Right atrium auricular region (tissue), 2 donors: Measurements from ENCODE around the gene RUNX2. TPM values are rescaled to one million over a fixed set of nuclear protein-coding genes. Genes with fewer than 3 reads are reported as not detected.

ENCODE experiments used
- DNase-seq: peaks from one replicate; pipeline ENCODE4 v3.0.0-alpha.2; 2019; ENCODE audit warnings: low spot score
- H3K27ac ChIP-seq, 2 donors: fragments of 200-600 bp; sonication (generic); 1 replicate in 1 of 2; 2 replicates in 1 of 2; pipeline ENCODE4 v1.5.1; 2016 to 2019
- H3K27me3 ChIP-seq, 2 donors: fragments of 200-600 bp; sonication (generic); one replicate each; pipeline versions ENCODE4 v1.5.1 to v1.6.0; 2017 to 2019
- H3K36me3 ChIP-seq: fragments of 200-600 bp; sonication (generic); one replicate; pipeline ENCODE4 v1.5.1; 2016
- H3K4me1 ChIP-seq, 2 donors: fragments of 200-600 bp; sonication (generic); one replicate each; pipeline versions ENCODE4 v1.5.1 to v1.6.0; 2017 to 2019
- H3K4me3 ChIP-seq, 2 donors: fragments of 200-600 bp; sonication (generic); 1 replicate in 1 of 2; 2 replicates in 1 of 2; pipeline ENCODE4 v1.5.1; 2017 to 2019; ENCODE audit warnings: mild to moderate bottlenecking in 1 of 2, moderate library complexity in 1 of 2
- H3K9me3 ChIP-seq, 2 donors: fragments of 200-600 bp; sonication (generic); one replicate each; pipeline ENCODE4 v1.5.1; 2019
- total RNA-seq, 2 donors: library from RNA; depleted of rRNA; stranded (reverse); fragments of >200 nt; gene quantifications; one replicate each; pipeline ENCODE4 v1.1.0, GENCODE V29; 2016
- TF ChIP-seq, protein P1 (sequence below), 2 donors: fragments of 200-600 bp; sonication (generic); IDR thresholded peaks; one replicate each; pipeline ENCODE4 v1.5.1; 2019; ENCODE audit warnings: antibody characterized with exemption in 2 of 2

The RUNX2 gene
- total RNA-seq, 2 donors from 2014 or later: 0.55 to 0.85 TPM

DNA sequence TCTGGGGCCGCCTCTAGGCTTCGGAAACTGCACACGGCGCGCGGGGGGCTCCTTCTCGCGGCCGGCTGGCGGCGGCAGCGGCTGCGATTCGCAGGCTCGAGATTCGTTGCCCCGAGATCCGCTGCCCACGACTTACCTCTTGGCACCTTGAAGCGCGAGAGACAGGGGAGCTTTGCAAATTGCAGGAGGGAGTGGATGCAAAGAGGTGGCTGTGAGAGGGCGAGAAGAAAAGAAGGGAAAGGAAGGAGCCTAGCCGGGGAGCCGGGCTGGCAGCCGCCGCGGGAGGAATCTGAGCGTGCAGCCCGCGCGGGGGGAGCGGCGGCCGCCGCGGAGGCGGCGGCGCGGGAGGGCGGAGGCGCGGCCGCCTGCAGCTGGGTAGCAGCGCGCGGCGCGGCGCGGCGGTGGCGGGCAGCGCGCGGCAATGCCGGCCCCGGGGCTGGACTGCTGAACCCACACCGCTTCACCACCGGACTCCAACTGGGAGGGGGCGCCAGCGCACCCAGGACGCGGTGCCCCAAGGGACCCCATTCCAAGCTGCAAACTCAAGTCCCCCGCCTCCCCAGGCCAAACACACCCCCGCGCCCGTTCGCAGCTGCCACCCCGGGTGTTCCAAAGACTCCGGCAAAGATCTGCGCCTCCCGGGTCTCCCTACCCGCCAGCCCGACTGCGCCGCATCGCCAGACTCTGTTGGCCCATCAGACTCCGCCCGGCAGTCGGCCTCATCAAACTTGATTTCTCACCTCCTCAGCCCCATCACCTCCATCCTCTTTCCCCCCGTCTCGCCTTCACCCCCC lies 93.8 kb downstream of the RUNX2 start:
- H3K9me3 ChIP-seq: no peaks in the 10 kb centered on the region
- H3K27ac ChIP-seq: peak overlapping the region in 1 of 2 donors; percentile 48
- TF ChIP-seq, protein P1, sequence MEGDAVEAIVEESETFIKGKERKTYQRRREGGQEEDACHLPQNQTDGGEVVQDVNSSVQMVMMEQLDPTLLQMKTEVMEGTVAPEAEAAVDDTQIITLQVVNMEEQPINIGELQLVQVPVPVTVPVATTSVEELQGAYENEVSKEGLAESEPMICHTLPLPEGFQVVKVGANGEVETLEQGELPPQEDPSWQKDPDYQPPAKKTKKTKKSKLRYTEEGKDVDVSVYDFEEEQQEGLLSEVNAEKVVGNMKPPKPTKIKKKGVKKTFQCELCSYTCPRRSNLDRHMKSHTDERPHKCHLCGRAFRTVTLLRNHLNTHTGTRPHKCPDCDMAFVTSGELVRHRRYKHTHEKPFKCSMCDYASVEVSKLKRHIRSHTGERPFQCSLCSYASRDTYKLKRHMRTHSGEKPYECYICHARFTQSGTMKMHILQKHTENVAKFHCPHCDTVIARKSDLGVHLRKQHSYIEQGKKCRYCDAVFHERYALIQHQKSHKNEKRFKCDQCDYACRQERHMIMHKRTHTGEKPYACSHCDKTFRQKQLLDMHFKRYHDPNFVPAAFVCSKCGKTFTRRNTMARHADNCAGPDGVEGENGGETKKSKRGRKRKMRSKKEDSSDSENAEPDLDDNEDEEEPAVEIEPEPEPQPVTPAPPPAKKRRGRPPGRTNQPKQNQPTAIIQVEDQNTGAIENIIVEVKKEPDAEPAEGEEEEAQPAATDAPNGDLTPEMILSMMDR (IDR thresholded peaks at IDR 0.05): peak in 1 of 2 donors; percentile 49
- H3K4me3 ChIP-seq: peak overlapping the region; percentile 41 to 63
- peaks cover 0 to 47% of the 10 kb centered on the region in 2 donors for H3K4me1 ChIP-seq
- DNase-seq: no peak
- peaks cover 21 to 27% of the 10 kb centered on the region in 2 donors for H3K27me3 ChIP-seq
- no peaks in the 10 kb centered on the region for H3K36me3 ChIP-seq

DNA sequence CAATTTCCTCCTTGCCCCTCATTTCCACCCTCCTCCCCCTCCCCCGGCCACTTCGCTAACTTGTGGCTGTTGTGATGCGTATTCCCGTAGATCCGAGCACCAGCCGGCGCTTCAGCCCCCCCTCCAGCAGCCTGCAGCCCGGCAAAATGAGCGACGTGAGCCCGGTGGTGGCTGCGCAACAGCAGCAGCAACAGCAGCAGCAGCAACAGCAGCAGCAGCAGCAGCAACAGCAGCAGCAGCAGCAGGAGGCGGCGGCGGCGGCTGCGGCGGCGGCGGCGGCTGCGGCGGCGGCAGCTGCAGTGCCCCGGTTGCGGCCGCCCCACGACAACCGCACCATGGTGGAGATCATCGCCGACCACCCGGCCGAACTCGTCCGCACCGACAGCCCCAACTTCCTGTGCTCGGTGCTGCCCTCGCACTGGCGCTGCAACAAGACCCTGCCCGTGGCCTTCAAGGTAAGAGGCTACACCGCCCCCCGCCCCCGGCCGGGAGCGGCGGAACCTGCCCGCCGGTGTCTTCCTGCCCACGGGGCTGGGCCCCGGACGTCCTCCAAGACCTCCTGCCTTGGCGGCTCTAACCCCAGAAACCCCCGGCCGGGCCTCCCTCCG lies 94.5 kb downstream of the RUNX2 start:
- H3K4me3 ChIP-seq: peak overlapping the region; percentile 41 to 63
- TF ChIP-seq, protein P1 (IDR thresholded peaks at IDR 0.05): no peak
- H3K4me1 ChIP-seq: peaks cover 0 to 47% of the 10 kb centered on the region in 2 donors
- H3K36me3 ChIP-seq: no peaks in the 10 kb centered on the region
- no peaks in the 10 kb centered on the region for H3K9me3 ChIP-seq
- peaks cover 21 to 27% of the 10 kb centered on the region in 2 donors for H3K27me3 ChIP-seq
- DNase-seq: no peak
- H3K27ac ChIP-seq: peak overlapping the region in 1 of 2 donors; percentile 51

DNA sequence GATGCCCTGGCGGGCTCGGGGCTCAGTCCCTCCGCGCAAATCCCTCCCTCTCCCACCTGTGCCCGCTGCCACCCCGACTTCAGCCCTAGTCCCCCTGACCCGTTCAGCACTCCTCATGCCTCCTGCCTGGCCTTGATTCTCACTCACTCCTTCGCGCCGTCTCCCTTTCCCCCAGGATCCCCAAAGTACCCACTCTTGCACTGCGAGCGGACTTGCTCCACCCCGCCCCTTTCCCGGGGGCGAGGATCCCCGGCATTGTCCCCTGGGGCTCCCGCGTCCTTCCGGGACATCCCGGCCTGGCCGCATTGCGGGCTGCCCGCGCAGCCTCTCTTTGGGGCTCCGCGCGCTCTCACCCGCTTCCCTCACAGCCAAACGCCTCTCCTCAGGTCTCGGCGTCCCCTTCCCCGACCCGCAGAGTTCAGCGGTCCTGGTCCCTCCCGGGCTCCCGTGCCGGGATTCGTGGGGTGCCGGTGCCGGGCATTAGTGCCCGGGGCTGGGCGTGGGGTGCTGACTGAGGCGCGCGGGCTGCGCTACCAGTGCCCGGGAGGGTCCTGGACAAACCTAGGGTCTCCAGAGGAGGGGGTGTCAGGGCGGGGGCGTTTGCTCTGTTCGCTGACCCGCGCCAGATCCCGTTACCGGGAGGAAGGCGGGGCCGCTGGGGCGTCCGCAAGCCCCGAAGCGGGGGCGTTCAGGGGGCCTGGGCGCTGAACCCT lies 95.1 kb downstream of the RUNX2 start:
- Histone ChIP-seq H3K36me3 (no peaks in the 10 kb centered on the region), H3K4me3 (peak overlapping the region; percentile 41 to 63), H3K9me3 (no peaks in the 10 kb centered on the region), H3K4me1 (peaks cover 0 to 47% of the 10 kb centered on the region in 2 donors), H3K27ac (peak overlapping the region in 1 of 2 donors; percentile 51), H3K27me3 (peaks cover 21 to 27% of the 10 kb centered on the region in 2 donors)
- DNase-seq: no peak
- TF ChIP-seq, protein P1 (IDR thresholded peaks at IDR 0.05): no peak

DNA sequence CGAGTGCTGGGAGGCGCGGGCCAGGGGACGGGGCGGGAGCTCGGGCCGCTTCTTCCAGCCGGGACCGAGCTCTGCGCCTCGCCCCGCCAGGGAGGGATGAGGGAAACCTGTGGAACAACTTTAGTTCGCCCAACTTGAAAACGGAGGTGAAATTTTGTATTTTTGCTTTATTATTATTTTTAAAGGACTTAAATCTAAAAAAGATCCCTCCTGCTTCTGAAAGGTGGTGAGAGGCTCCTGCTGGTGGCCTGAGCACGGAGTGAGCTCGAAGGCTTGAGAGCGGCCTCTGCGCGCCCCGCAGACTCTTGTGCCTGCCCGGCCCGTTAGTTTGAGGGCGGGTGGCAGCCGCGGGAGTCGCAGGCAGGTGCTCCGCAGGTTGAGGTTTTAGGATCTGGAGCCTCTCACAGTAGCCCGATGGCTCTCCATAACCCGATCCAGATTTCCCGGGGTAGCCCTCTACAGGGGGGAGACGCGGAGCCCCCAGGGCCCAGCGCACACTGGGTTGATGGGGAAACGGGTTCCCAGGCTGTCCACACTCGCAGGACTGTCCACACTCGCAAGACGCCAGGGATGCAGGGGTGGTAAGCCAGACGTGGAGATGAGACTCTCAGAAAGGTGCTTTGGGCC lies 95.8 kb downstream of the RUNX2 start:
- Histone ChIP-seq H3K27ac (peak overlapping the region in 1 of 2 donors; percentile 51), H3K36me3 (no peaks in the 10 kb centered on the region), H3K27me3 (peaks cover 21 to 27% of the 10 kb centered on the region in 2 donors), H3K4me3 (peak overlapping the region; percentile 41 to 63), H3K4me1 (peaks cover 0 to 47% of the 10 kb centered on the region in 2 donors), H3K9me3 (no peaks in the 10 kb centered on the region)
- DNase-seq: no peak
- TF ChIP-seq, protein P1 (IDR thresholded peaks at IDR 0.05): no peak

DNA sequence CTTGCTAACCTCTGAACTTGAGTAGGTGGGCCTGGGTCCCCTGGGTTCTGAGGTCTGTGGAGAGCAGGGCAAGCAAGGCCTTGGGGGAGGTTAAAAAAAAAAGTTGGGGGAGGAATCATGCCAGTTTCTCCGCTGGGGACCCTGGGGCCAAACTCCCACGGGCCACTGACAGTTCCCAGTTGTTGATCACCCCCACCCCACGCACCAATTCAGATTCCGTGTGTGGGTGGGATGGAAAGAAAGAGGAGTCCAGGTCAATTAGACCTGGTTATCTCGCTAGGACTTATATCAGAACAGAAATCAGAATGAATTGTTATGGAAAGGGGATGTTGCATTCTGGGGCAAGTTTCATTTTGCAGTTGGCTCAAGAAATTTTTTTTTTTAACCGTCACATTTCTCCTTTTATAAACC lies 96.3 kb downstream of the RUNX2 start:
- DNase-seq: no peak
- Histone ChIP-seq H3K36me3 (no peaks in the 10 kb centered on the region), H3K4me1 (peaks cover 0 to 44% of the 10 kb centered on the region in 2 donors), H3K27ac (peak overlapping the region in 1 of 2 donors; percentile 51), H3K9me3 (no peaks in the 10 kb centered on the region), H3K4me3 (peak overlapping the region in 1 of 2 donors; percentile 63), H3K27me3 (peaks cover 19 to 27% of the 10 kb centered on the region in 2 donors)
- TF ChIP-seq, protein P1 (IDR thresholded peaks at IDR 0.05): no peak
